GM12873 (cell line): ENCODE data around the gene PCSK5.

Experiments used
- CTCF ChIP-seq: IDR thresholded peaks from 2 replicates; pipeline ENCODE4 v1.5.1; 2012; ENCODE audit warnings: low read depth, mild to moderate bottlenecking, moderate library complexity, low read length, control low read depth; ENCODE audit not compliant: insufficient read depth; ENCODE audit errors: missing control alignments

Gene PCSK5

GRCh38 chr9:76185432-76185831, 295.0 kb downstream of the PCSK5 start:
- TF ChIP-seq CTCF: no peak

DNA sequence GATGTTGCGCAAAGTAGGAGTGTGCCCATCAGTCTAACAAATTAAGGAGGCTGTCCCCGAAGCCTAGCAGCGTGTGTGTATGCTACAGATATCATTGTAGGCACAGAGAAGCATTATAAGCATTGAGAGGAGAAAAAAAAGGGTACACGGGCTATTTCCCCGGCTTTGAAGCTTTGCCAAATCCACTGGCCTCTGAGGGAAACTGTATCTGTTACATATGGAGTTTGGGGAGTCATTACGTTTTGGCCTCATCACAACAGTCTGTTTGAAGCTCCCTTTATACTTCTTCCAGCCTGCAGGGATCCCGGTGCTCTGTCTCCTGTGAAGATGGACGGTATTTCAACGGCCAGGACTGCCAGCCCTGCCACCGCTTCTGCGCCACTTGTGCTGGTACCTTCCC, 297.8 kb downstream of the PCSK5 start:
- no peak for TF ChIP-seq CTCF

DNA sequence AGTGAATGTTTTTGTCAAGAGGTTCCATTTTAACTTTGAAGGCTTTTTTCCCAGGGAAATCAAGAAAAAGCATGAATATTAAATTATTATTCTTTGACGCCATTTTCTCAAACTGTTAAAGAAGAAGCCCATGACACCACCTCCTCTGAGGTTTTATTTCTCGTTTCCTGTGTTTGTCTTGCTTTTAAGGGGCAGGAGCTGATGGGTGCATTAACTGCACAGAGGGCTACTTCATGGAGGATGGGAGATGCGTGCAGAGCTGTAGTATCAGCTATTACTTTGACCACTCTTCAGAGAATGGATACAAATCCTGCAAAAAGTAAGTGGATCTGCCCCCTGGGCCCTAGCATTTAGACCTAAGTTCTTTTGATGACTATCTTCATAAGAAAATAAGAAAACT, 298.4 kb downstream of the PCSK5 start:
- TF ChIP-seq CTCF: no peak

- TF ChIP-seq CTCF: no peak
Observed at GRCh38 chr9:76191493-76191892, 301.0 kb downstream of the PCSK5 start.

- no peak for TF ChIP-seq CTCF
Observed at GRCh38 chr9:76192013-76192412, 301.5 kb downstream of the PCSK5 start.

DNA sequence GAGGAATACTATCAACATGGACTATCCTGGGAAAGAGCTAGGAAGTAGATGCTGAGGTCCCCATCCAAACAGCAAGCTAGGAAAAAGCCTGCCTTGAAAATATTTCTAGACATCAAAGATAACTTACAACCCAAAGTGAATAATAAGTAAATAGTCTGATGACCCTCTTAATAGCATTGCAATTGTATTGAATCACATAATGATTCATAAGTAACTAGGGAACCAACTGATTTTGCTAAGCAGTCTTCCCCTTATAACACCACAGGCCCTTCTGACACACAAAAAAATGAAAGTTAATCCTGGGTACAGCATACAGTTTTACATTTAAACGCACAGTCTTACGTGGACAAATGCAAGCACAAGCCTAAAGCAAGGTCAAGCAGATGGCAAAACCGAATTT, 304.4 kb downstream of the PCSK5 start:
- no peak for TF ChIP-seq CTCF

DNA sequence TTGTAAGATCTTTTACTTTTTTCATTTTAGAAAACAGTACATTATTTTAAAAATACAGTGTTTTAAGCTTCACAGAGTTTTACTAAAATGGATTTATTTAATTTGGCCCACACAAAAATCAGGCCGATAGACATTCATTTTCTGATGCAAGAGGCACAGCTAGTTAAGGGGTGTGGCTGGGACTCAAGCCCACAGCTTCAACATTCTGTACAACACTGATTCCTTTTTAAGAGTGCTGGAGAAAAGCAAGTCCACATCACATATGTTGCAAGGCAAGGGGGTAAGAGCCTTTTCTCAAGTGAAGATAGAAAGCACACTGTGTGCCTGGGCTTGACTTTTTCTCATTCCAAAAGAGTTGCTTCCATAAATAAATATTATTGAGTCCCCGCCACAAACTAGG, 307.9 kb downstream of the PCSK5 start:
- no peak for TF ChIP-seq CTCF

DNA sequence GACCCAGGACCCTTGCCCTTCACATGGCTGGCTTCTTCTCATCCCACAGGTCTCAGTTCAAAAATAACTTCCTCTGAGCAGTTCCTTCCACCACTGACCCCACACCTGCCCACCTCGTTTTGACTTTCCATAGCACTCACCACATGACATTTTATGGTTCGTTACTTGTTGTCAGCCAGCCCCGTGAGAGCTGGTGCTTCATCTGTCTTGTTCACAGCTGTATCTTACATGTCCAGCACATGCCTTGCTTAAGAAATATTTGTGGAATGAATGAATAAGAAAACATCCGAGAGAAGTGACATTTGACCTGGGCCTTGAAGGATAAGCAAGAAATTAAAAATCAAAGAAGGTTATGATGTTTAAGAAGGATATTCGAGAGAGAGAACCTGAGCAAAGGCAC, 309.8 kb downstream of the PCSK5 start:
- TF ChIP-seq CTCF: no peak
